DMS53 (cell line): ENCODE data around the gene KCNV2.

Experiments
- DNase-seq: peaks from one replicate; lab custom pipeline; 2025; lab: John Stamatoyannopoulos, UW

KCNV2 gene

DNA sequence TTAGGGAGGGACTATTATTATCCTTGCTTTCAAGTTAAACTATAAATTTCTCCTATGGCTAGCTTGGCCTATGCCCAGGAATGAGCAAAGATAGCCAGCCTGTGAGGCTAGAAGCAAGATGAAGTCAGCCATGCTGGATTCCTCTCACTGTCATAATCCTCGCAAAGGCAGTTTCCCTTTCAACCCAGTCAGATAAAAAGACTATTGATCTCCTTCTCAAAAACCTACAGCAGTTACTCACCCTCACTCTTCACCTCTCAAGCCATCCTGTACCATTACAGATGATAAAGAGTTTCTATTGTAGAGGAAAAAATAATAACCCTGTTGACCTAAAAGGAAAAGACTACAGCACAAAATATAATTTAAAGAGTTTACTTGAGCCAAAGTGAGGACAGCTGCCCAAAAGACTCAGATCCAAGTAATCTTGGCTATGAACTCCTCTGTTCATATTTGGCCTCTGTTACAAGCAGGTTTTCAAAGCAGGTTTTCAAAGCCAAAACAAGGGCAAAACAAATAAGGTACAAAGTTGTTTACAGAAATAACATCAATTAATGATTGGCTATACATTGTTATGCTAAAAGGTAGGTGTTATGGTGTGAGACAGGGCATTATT, 41.7 kb downstream of the KCNV2 start:
- no peak for DNase-seq

DNA sequence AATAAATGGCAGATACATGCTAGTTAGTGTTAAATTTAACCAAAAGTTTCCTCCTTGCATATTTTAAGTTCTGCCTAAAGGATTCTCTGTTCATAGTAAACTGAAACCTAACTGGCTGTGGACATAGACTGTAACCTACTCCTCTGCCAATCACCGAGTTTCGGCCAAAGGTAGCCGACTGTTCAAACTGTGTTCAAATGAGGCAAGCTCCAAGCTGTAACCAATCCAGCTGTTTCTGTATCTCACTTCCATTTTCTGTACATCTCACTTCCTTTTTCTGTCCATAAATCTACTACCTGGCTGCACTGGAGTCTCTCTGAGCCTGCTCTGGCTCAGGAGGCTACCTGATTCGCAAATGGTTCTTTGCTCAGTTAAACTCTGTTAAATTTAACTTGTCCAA, 44.1 kb downstream of the KCNV2 start:
- DNase-seq = no peak

DNA sequence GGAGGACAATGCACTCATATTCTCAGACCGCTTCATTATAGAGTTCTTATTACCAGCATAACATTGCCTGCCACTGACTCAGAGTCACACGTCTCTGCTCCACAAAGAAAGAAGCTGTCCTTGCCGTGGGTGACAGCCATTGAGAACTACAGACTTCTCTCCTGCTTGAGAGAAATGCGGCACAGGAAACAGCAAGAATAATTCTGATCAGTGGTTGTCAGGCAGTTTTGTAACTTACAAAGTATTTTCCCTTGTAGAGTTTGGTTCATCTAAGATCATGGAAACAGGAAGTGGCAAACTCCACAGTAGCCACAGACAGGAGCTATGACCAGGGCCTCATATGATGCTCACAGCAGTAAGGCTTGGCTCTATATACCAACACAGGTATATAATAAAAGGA, 47.0 kb downstream of the KCNV2 start:
- no peak for DNase-seq

DNA sequence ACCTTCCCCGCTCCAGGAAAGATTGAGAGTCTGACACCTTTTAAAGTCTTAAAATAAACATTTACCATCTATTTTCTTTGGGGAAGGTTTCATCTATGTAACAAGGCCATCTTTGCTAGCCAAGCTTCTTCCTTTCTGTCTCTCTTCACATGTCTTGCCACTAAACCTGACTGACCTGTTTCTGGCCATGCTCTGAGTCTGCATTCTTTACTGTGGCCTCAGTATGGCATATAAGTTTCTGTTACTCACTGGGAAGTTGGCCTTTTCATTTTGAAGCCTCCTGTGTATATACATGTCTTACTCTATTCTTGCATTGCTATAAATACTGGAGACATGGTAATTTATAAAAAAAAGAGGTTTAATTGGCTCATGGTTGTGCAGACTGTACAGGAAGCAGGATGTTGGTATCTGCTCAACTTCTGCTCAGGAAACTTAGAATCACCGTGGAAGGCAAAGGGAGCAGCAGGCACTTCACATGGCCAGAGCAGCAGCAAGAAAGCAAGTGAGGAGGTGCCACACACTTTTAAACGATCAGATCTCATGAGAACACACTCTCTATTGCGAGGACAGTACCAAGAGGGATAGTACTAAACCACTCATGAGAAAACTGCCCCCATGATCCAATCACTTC, 48.1 kb downstream of the KCNV2 start:
- DNase-seq = peak; percentile 21

DNA sequence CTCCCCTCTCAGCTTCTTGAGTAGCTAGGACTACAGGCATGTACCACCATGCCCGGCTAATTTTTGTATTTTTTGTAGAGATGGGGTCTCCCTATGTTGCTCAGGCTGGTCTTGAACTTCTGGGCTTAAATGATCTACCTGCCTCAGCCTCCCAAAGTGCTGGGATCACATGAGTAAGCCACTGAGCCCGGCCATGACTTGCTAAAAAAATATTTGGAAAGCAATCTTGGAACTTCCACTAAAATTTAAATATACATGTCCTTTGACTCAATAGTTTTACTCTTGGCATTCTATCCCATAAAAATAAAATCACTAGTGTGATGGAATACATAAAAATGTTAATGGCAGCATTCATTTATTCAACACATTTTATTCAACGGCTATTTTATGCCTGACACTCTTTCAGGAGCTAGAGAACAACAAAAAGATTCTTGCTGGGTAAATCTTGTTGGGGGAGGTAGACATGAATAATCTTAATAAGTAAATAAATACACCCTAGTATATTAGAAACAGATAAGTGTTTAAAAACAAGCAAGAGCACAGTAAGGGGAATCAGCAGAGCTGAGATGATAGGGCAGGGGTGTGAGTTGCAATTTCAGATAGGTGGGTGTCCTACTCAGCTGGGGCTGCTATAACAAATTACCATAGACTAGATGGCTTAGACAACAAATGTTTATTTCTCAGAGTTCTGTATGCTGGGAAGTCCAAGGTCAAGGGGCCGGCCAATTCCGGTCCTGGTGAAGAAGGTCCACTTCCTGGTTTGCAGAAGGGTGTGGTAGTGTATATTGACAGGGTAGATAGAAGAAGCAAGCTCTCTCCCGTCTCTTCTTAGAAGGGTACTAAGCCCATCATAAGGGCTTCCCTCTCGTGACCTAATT, 50.7 kb downstream of the KCNV2 start:
- DNase-seq = no peak

DNA sequence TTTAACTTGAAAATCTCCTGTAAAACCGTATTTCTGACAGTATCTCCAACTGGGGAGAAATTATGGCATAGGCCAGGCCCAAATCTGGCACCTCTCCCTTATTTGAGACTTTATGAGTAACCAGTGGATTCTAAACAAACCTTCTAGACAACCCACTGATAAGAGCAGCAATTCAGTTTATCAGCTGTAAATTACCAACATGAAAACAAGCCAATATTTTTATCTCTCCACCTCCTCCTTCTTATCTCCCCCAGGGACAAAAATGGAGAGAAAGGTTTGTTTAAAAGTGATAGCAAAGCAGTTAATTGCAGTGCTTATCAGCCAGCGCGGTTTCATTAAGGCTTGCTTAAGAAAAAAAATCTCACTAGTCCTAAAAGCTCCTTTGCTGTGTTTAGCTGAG, 53.8 kb downstream of the KCNV2 start:
- no peak for DNase-seq

DNA sequence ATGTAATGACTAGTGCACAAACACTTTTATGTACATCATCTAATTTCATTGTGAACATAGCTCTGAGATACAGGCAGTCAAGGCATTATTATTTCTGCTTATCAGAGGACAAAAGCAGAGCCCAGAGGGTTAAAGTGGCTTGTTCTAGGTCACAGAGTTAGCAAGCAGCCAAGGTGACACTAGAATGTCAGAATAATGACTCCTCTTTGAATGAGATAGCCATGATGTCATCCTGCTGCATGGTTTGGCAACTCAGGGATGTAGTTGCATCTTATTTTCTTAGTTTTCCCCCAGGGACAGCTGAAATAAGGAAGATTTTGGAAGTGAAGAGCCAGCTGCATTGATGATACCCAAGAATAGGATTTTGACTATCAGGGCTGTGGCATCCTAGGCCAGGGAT, 54.4 kb downstream of the KCNV2 start:
- no peak for DNase-seq

DNA sequence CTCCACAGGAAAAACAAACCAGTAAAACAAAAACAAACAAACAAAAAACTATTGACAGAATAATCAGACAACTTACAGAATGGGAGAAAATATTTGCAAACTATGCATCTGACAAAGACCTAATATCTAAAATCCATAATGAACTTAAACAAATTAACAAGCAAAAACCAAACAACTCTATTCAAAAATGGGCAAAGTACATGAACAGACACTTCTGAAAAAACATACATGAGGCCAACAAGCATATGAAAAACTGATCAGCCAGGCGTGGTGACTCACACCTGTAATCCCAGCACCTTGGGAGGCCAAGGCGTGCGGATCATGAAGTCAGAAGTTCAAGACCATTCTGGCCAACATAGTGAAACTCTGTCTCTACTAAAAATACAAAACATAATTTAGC, 60.1 kb downstream of the KCNV2 start:
- no peak for DNase-seq

DNA sequence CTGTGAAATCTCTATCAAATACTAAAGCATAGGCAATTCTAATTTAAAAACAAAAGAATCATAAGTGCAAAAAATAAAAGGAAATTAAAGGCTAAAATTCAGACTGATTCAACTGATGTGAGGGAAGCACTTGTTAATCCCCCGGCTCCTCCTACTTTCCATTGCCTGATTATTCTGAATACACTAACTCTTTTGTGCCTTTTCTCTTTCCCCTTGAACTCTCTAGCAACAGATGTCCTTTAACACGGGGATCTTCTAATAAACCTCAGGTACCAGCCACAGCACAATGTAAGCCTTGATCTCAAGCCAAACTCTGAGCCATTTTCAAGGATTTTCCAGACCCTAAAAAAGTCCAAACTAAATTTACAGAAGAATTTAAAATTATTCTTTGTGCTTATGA, 61.5 kb downstream of the KCNV2 start:
- no peak for DNase-seq
